ENCODE data around the gene JAKMIP2. TPM values are rescaled to one million over a fixed set of nuclear protein-coding genes. Genes with fewer than 3 reads are reported as not detected.

The JAKMIP2 gene
- total and polyA plus RNA-seq, 2 experiments from 2014 or later, result 1.4 to 4.3 TPM

- peak; percentile 84 for DNase-seq (ENCODE audit: low spot score)
- H3K4me1 ChIP-seq (ENCODE audit: insufficient read depth), result peaks cover 3% of the 10 kb centered on the region
- no peak overlapping the region for H3K27ac ChIP-seq
- no peaks in the 10 kb centered on the region for H4K20me1 ChIP-seq (ENCODE audit: insufficient read depth, poor library complexity, severe bottlenecking)
- H3K36me3 ChIP-seq (replicated peaks; ENCODE audit: insufficient read depth, low read depth), result no peaks in the 10 kb centered on the region
- no peak overlapping the region for H3K4me3 ChIP-seq
- H3K79me2 ChIP-seq, result no peaks in the 10 kb centered on the region
- H3K9me3 ChIP-seq (ENCODE audit: low read depth), result no peaks in the 10 kb centered on the region
- no peak overlapping the region for H3K4me2 ChIP-seq
- WGBS (ENCODE audit: low lambda C conversion rate, missing lambda C conversion rate), result 52% methylated on average over 8 of the region's 8 CpGs
- no peak for TF ChIP-seq EZH2phosphoT487 (IDR thresholded peaks at IDR 0.05; ENCODE audit: low read depth, severe bottlenecking, unreplicated experiment)
- peak; percentile 80 for TF ChIP-seq CTCF (IDR thresholded peaks at IDR 0.05; ENCODE audit: poor library complexity)
- no peak for TF ChIP-seq EZH2 (IDR thresholded peaks at IDR 0.05; ENCODE audit: borderline replicate concordance)
- no peak overlapping the region for H2AFZ ChIP-seq
- H3K27me3 ChIP-seq, result no peaks in the 10 kb centered on the region
- no peaks in the 10 kb centered on the region for H3K9me2 ChIP-seq (replicated peaks; ENCODE audit: insufficient read depth)
Measured at GRCh38 chr5:147628058-147628895, 154.3 kb downstream of the JAKMIP2 start.

- H3K9me3 ChIP-seq (ENCODE audit: low read depth), result no peaks in the 10 kb centered on the region
- no peaks in the 10 kb centered on the region for H3K79me2 ChIP-seq
- no peaks in the 10 kb centered on the region for H3K9me2 ChIP-seq (replicated peaks; ENCODE audit: insufficient read depth)
- H2AFZ ChIP-seq, result no peak overlapping the region
- H3K27ac ChIP-seq, result no peak overlapping the region
- DNase-seq (ENCODE audit: low spot score), result no peak
- no peaks in the 10 kb centered on the region for H3K27me3 ChIP-seq
- H3K4me1 ChIP-seq (ENCODE audit: insufficient read depth), result peaks cover 3% of the 10 kb centered on the region
- no peaks in the 10 kb centered on the region for H4K20me1 ChIP-seq (ENCODE audit: insufficient read depth, poor library complexity, severe bottlenecking)
- H3K36me3 ChIP-seq (replicated peaks; ENCODE audit: insufficient read depth, low read depth), result no peaks in the 10 kb centered on the region
- no peak overlapping the region for H3K4me3 ChIP-seq
- H3K4me2 ChIP-seq, result no peak overlapping the region
- 64% methylated on average over 2 of the region's 2 CpGs for WGBS (ENCODE audit: low lambda C conversion rate, missing lambda C conversion rate)
- no peak for TF ChIP-seq CTCF (IDR thresholded peaks at IDR 0.05; ENCODE audit: poor library complexity)
- TF ChIP-seq EZH2phosphoT487 (IDR thresholded peaks at IDR 0.05; ENCODE audit: low read depth, severe bottlenecking, unreplicated experiment), result no peak
- no peak for TF ChIP-seq EZH2 (IDR thresholded peaks at IDR 0.05; ENCODE audit: borderline replicate concordance)
Measured at GRCh38 chr5:147626464-147626863, 156.1 kb downstream of the JAKMIP2 start.

- no peak overlapping the region for H3K27ac ChIP-seq
- H3K27me3 ChIP-seq, result no peaks in the 10 kb centered on the region
- H3K9me2 ChIP-seq (replicated peaks; ENCODE audit: insufficient read depth), result no peaks in the 10 kb centered on the region
- peaks cover 6% of the 10 kb centered on the region for H3K4me1 ChIP-seq (ENCODE audit: insufficient read depth)
- H3K9me3 ChIP-seq (ENCODE audit: low read depth), result no peaks in the 10 kb centered on the region
- H3K36me3 ChIP-seq (replicated peaks; ENCODE audit: insufficient read depth, low read depth), result no peaks in the 10 kb centered on the region
- H3K79me2 ChIP-seq, result no peaks in the 10 kb centered on the region
- H3K4me2 ChIP-seq, result no peak overlapping the region
- TF ChIP-seq CTCF (IDR thresholded peaks at IDR 0.05; ENCODE audit: poor library complexity) (no peak), EZH2 (IDR thresholded peaks at IDR 0.05; ENCODE audit: borderline replicate concordance) (no peak), EZH2phosphoT487 (IDR thresholded peaks at IDR 0.05; ENCODE audit: low read depth, severe bottlenecking, unreplicated experiment) (no peak)
- no peak overlapping the region for H2AFZ ChIP-seq
- H4K20me1 ChIP-seq (ENCODE audit: insufficient read depth, poor library complexity, severe bottlenecking), result no peaks in the 10 kb centered on the region
- no peak for DNase-seq (ENCODE audit: low spot score)
- H3K4me3 ChIP-seq, result no peak overlapping the region
Measured at GRCh38 chr5:147621016-147621415, 161.5 kb downstream of the JAKMIP2 start.

Measured in hepatocyte (in vitro differentiated cells).